Loucy (cell line): Measurements from ENCODE around the gene WASHC1.
"Not testable (repeated sequence)": the region's sequence is repeated elsewhere in the genome, so short reads cannot be mapped to it uniquely, and the experiment has no call there.

Experiments
- H2AFZ ChIP-seq: fragments of 200-600 bp; sonication (generic); 2 replicates; pipeline ENCODE4 v1.6.0; 2016; ENCODE audit warnings: antibody characterized with exemption, mild to moderate bottlenecking, low read length, moderate library complexity
- H3F3A ChIP-seq: fragments of 200-600 bp; 2 replicates; pipeline ENCODE4 v1.6.0; 2016; ENCODE audit warnings: antibody characterized with exemption, low read depth, mild to moderate bottlenecking
- H3K27me3 ChIP-seq: fragments of 200-600 bp; sonication (generic); 2 replicates; pipeline ENCODE4 v1.6.1; 2014; ENCODE audit warnings: low read length, mild to moderate bottlenecking; ENCODE audit not compliant: insufficient read depth, poor library complexity, severe bottlenecking
- H3K36me3 ChIP-seq: fragments of 200-600 bp; sonication (generic); 2 replicates; pipeline ENCODE4 v1.6.1; 2016; ENCODE audit warnings: low read length; ENCODE audit not compliant: insufficient read depth
- H3K4me1 ChIP-seq: fragments of 200-600 bp; sonication (generic); 2 replicates; pipeline ENCODE4 v1.5.1; 2014; ENCODE audit warnings: low read length, mild to moderate bottlenecking; ENCODE audit not compliant: insufficient read depth, poor library complexity, severe bottlenecking
- H3K4me2 ChIP-seq: fragments of 200-600 bp; sonication (generic); 2 replicates; pipeline ENCODE4 v1.6.0; 2014; ENCODE audit warnings: antibody characterized with exemption, low read length, low read depth, mild to moderate bottlenecking; ENCODE audit not compliant: poor library complexity, severe bottlenecking
- H3K4me3 ChIP-seq: fragments of 200-600 bp; sonication (generic); 2 replicates; pipeline ENCODE4 v1.5.1; 2014; ENCODE audit warnings: low read length, mild to moderate bottlenecking, mixed read lengths; ENCODE audit not compliant: poor library complexity, severe bottlenecking
- H3K79me2 ChIP-seq: fragments of 200-600 bp; sonication (generic); 2 replicates; pipeline ENCODE4 v1.6.1; 2014; ENCODE audit warnings: low read length; ENCODE audit not compliant: insufficient read depth
- H3K9ac ChIP-seq: fragments of 200-600 bp; sonication (generic); 2 replicates; pipeline ENCODE4 v1.6.0; 2014; ENCODE audit warnings: mild to moderate bottlenecking, low read depth, low read length, moderate library complexity; ENCODE audit not compliant: poor library complexity, severe bottlenecking
- H3K9me2 ChIP-seq: fragments of 200-600 bp; sonication (generic); replicated peaks from 2 replicates; pipeline ENCODE4 v1.6.1; 2016; ENCODE audit warnings: low read depth, low read length, mixed read lengths
- H3K9me3 ChIP-seq: fragments of 200-600 bp; sonication (generic); 2 replicates; pipeline ENCODE4 v1.6.1; 2014; ENCODE audit warnings: mild to moderate bottlenecking, antibody characterized with exemption, low read length, low read depth; ENCODE audit not compliant: insufficient read depth
- H4K20me1 ChIP-seq: fragments of 200-600 bp; sonication (generic); 2 replicates; pipeline ENCODE4 v1.6.0; 2014; ENCODE audit warnings: antibody characterized with exemption, low read length, mild to moderate bottlenecking; ENCODE audit not compliant: insufficient read depth, poor library complexity, severe bottlenecking

Gene WASHC1

GRCh38 chr9:41819-42218 is 12.6 kb upstream of the WASHC1 start:
- H3K4me2 ChIP-seq, H3K9me2 ChIP-seq: not testable (repeated sequence)

GRCh38 chr9:41261-41676 is 12.0 kb upstream of the WASHC1 start:
- H3K4me2 ChIP-seq, H3K9me3 ChIP-seq, H3F3A ChIP-seq, H3K36me3 ChIP-seq, H3K27me3 ChIP-seq, H3K79me2 ChIP-seq, H4K20me1 ChIP-seq, H3K9me2 ChIP-seq, H2AFZ ChIP-seq, H3K9ac ChIP-seq, H3K4me1 ChIP-seq, H3K4me3 ChIP-seq: not testable (repeated sequence)

More at GRCh38 chr9:41819-42218, 12.6 kb upstream of the WASHC1 start:
- H3K27me3 ChIP-seq, H4K20me1 ChIP-seq, H3K79me2 ChIP-seq, H3K4me3 ChIP-seq, H2AFZ ChIP-seq, H3K9ac ChIP-seq, H3F3A ChIP-seq, H3K4me1 ChIP-seq, H3K9me3 ChIP-seq, H3K36me3 ChIP-seq: not testable (repeated sequence)

- not testable (repeated sequence) for H3K79me2 ChIP-seq, H3K36me3 ChIP-seq, H3K4me3 ChIP-seq, H3K9me2 ChIP-seq, H3K9me3 ChIP-seq, H3K27me3 ChIP-seq, H3F3A ChIP-seq, H2AFZ ChIP-seq, H3K9ac ChIP-seq, H3K4me1 ChIP-seq, H4K20me1 ChIP-seq, H3K4me2 ChIP-seq
Measured at GRCh38 chr9:32308-32707, 3.1 kb upstream of the WASHC1 start.

- not testable (repeated sequence) for H3K4me1 ChIP-seq
- H3K9ac ChIP-seq = peak overlapping the region; percentile 54
Measured at GRCh38 chr9:28775-29174, 481 bp downstream of the WASHC1 start.

GRCh38 chr9:21621-22020 is 7.6 kb downstream of the WASHC1 start:
- H3K4me2 ChIP-seq = peak overlapping the region; percentile 73

More at GRCh38 chr9:28775-29174, 481 bp downstream of the WASHC1 start:
- not testable (repeated sequence) for H3K9me2 ChIP-seq, H3K79me2 ChIP-seq, H2AFZ ChIP-seq, H3F3A ChIP-seq, H3K36me3 ChIP-seq, H4K20me1 ChIP-seq, H3K27me3 ChIP-seq, H3K4me2 ChIP-seq, H3K9me3 ChIP-seq
- peak overlapping the region; percentile 63 for H3K4me3 ChIP-seq

GRCh38 chr9:16875-17274 is 12.4 kb downstream of the WASHC1 start:
- H3K4me1 ChIP-seq, H3K79me2 ChIP-seq, H2AFZ ChIP-seq, H3K27me3 ChIP-seq, H3K36me3 ChIP-seq, H3K9me3 ChIP-seq, H3K9ac ChIP-seq, H3K9me2 ChIP-seq, H4K20me1 ChIP-seq, H3K4me2 ChIP-seq, H3F3A ChIP-seq, H3K4me3 ChIP-seq: not testable (repeated sequence)

More at GRCh38 chr9:21621-22020, 7.6 kb downstream of the WASHC1 start:
- not testable (repeated sequence) for H3K79me2 ChIP-seq, H3K36me3 ChIP-seq, H3K4me1 ChIP-seq, H3F3A ChIP-seq, H2AFZ ChIP-seq, H4K20me1 ChIP-seq, H3K9ac ChIP-seq, H3K27me3 ChIP-seq, H3K9me3 ChIP-seq, H3K9me2 ChIP-seq
- H3K4me3 ChIP-seq = peak overlapping the region; percentile 48

GRCh38 chr9:14129-14809 is 15.0 kb downstream of the WASHC1 start:
- not testable (repeated sequence) for H3K4me2 ChIP-seq, H3K4me3 ChIP-seq, H4K20me1 ChIP-seq, H3K79me2 ChIP-seq, H3F3A ChIP-seq, H2AFZ ChIP-seq, H3K4me1 ChIP-seq, H3K27me3 ChIP-seq, H3K9me2 ChIP-seq, H3K9me3 ChIP-seq, H3K36me3 ChIP-seq, H3K9ac ChIP-seq
